NCI-H2171 (cell line): ENCODE data around the gene RNF113A.
"Not testable (repeated sequence)": the region's sequence is repeated elsewhere in the genome, so short reads cannot be mapped to it uniquely, and the experiment has no call there.

Source experiments
- DNase-seq: peaks from one replicate; lab custom pipeline; 2025; lab: John Stamatoyannopoulos, UW

The RNF113A gene

GRCh38 chrX:119833905-119834304 lies 37.6 kb downstream of the RNF113A start:
- no peak for DNase-seq

- DNase-seq: no peak
Measured at GRCh38 chrX:119828446-119828845, 43.1 kb downstream of the RNF113A start.

- no peak for DNase-seq
Measured at GRCh38 chrX:119826399-119826959, 45.1 kb downstream of the RNF113A start.

GRCh38 chrX:119824221-119824620 lies 47.3 kb downstream of the RNF113A start:
- DNase-seq: not testable (repeated sequence)

- not testable (repeated sequence) for DNase-seq
Measured at GRCh38 chrX:119821703-119822102, 49.8 kb downstream of the RNF113A start.
